NCI-H146 treated with DMSO at 0.1 percent for 48 hours (cell line): ENCODE data around the gene XG.
"Not testable (repeated sequence)": the region's sequence is repeated elsewhere in the genome, so short reads cannot be mapped to it uniquely, and the experiment has no call there.

Experiments
- DNase-seq: peaks from one replicate; lab custom pipeline; 2025; ENCODE audit not compliant: unreplicated experiment; lab: John Stamatoyannopoulos, UW

XG gene

GRCh38 chrX:2812161-2812907 is 60.5 kb downstream of the XG start:
- DNase-seq = not testable (repeated sequence)

GRCh38 chrX:2817036-2817435 is 65.2 kb downstream of the XG start:
- DNase-seq = no peak

- no peak for DNase-seq
These were observed 67.7 kb downstream of the XG start for GRCh38 chrX:2819345-2820135.

- no peak for DNase-seq
These were observed 68.4 kb downstream of the XG start for GRCh38 chrX:2820136-2820771.

GRCh38 chrX:2823795-2824386 is 72.1 kb downstream of the XG start:
- no peak for DNase-seq

- DNase-seq = no peak
These were observed 73.0 kb downstream of the XG start for GRCh38 chrX:2824886-2825285.

- DNase-seq = no peak
These were observed 76.6 kb downstream of the XG start, which contains the start of gene GYG2 for GRCh38 chrX:2828344-2828958. Gene GYG2, plus strand, starts transcription at chrX:2828930. Its CDS starts 1,259 bp downstream, at chrX:2830189.

- no peak for DNase-seq
These were observed 77.1 kb downstream of the XG start for GRCh38 chrX:2828959-2829411.

GRCh38 chrX:2829469-2830246 is 77.8 kb downstream of the XG start:
- DNase-seq = no peak

- no peak for DNase-seq
These were observed 79.8 kb downstream of the XG start for GRCh38 chrX:2831471-2832228.

GRCh38 chrX:2837961-2838360 is 86.1 kb downstream of the XG start:
- no peak for DNase-seq

- DNase-seq = no peak
These were observed 89.1 kb downstream of the XG start for GRCh38 chrX:2840961-2841360.

- no peak for DNase-seq
These were observed 89.7 kb downstream of the XG start for GRCh38 chrX:2841537-2841936.

- no peak for DNase-seq
These were observed 95.2 kb downstream of the XG start for GRCh38 chrX:2846992-2847391.

- DNase-seq = no peak
These were observed 97.0 kb downstream of the XG start for GRCh38 chrX:2848871-2849301.

GRCh38 chrX:2854918-2855317 is 103.1 kb downstream of the XG start:
- DNase-seq = no peak

- no peak for DNase-seq
These were observed 103.9 kb downstream of the XG start for GRCh38 chrX:2855761-2856160.

GRCh38 chrX:2857566-2857965 is 105.7 kb downstream of the XG start:
- no peak for DNase-seq

GRCh38 chrX:2859197-2859797 is 107.5 kb downstream of the XG start:
- DNase-seq = no peak
